A549 (cell line): ENCODE data around the gene GRIP1. TPM values are rescaled to one million over a fixed set of nuclear protein-coding genes. Genes with fewer than 3 reads are reported as not detected.

Experiments
- ATAC-seq, 2 experiments: fragments of 200-7000 bp in 1 of 2; fragments of >200 bp in 1 of 2; cut with Nextera tagmentation in 1 of 2; cut with Tn5 transposase in 1 of 2; 3 replicates each; pipeline versions ENCODE4 v1.8.0 to v1.9.1; 2018 to 2020; ENCODE audit warnings: mild to moderate bottlenecking in 1 of 2, moderate library complexity in 1 of 2
- CTCF ChIA-PET: fragments of 300-600 bp; sonication (Branson Sonifier 250); formaldehyde crosslinking; extraction: SDS; loops from one replicate; lab custom pipeline; 2021; ENCODE audit warnings: antibody characterized with exemption, inconsistent platforms; lab: Yijun Ruan, JAX
- POLR2A ChIA-PET: fragments of 350-600 bp; formaldehyde crosslinking; extraction: SDS; loops from one replicate; lab custom pipeline; 2021; ENCODE audit warnings: antibody characterized with exemption, inconsistent platforms; lab: Yijun Ruan, JAX
- DNase-seq, 2 experiments: peaks; one replicate each; pipeline versions ENCODE4 v3.0.0 to v3.0.0-alpha.2; 2011 to 2016; ENCODE audit warnings: low read depth in 1 of 2, low spot score in 1 of 2
- FAIRE-seq: peaks from 2 replicates; lab custom pipeline; 2011; peaks lifted over from hg19 to GRCh38; lab: Jason Lieb, UNC
- H3K27ac ChIP-seq, 2 experiments: fragments of >200 bp; sonication (Bioruptor Twin); formaldehyde crosslinking; 3 replicates each; pipeline ENCODE4 v1.5.1; 2016 to 2017
- H3K4me1 ChIP-seq: fragments of >200 bp; sonication (Bioruptor Twin); formaldehyde crosslinking; 3 replicates; pipeline ENCODE4 v1.6.1; 2016
- H3K4me2 ChIP-seq: fragments of >200 bp; sonication (Bioruptor Twin); formaldehyde crosslinking; 3 replicates; pipeline ENCODE4 v1.6.1; 2016
- H3K4me3 ChIP-seq: fragments of >200 bp; sonication (Bioruptor Twin); formaldehyde crosslinking; 3 replicates; pipeline ENCODE4 v1.5.1; 2016
- H3K9me3 ChIP-seq: fragments of >200 bp; sonication (Bioruptor Twin); formaldehyde crosslinking; 3 replicates; pipeline ENCODE4 v1.6.1; 2016
- BCL3 ChIP-seq: fragments of >200 bp; sonication (Bioruptor Twin); formaldehyde crosslinking; IDR thresholded peaks from 3 replicates; pipeline ENCODE4 v1.6.1; 2016
- BHLHE40 ChIP-seq: IDR thresholded peaks from 2 replicates; pipeline ENCODE4 v1.6.1; 2012; ENCODE audit warnings: low read depth, low read length, inconsistent platforms
- CBX2 ChIP-seq: fragments of 200-600 bp; sonication (generic); IDR thresholded peaks from 2 replicates; pipeline ENCODE4 v1.6.1; 2016; ENCODE audit warnings: low read depth, mild to moderate bottlenecking, borderline replicate concordance
- CHD2 ChIP-seq: fragments of 150-350 bp; IDR thresholded peaks from 2 replicates; pipeline ENCODE4 v1.6.1; 2014; ENCODE audit warnings: low read length; ENCODE audit not compliant: partially characterized antibody
- CHD4 ChIP-seq: fragments of 200-600 bp; sonication (generic); IDR thresholded peaks from 2 replicates; pipeline ENCODE4 v1.6.1; 2016; ENCODE audit warnings: antibody characterized with exemption, mild to moderate bottlenecking, borderline replicate concordance
- CTCF ChIP-seq: fragments of >200 bp; sonication (Bioruptor Twin); formaldehyde crosslinking; IDR thresholded peaks from 3 replicates; pipeline ENCODE4 v1.5.1; 2016
- EHF ChIP-seq: fragments of 250-450 bp; sonication (Bioruptor Pico); IDR thresholded peaks from 2 replicates; pipeline ENCODE4 v1.5.0; 2020; ENCODE audit warnings: mild to moderate bottlenecking
- ELK1 ChIP-seq: fragments of 150-350 bp; IDR thresholded peaks from 2 replicates; pipeline ENCODE4 v1.6.1; 2014; ENCODE audit warnings: low read depth, mild to moderate bottlenecking, low read length
- EP300 ChIP-seq, 2 experiments: fragments of >200 bp; sonication (Bioruptor Twin); formaldehyde crosslinking; IDR thresholded peaks; 2 replicates in 1 of 2; 3 replicates in 1 of 2; pipeline ENCODE4 v1.6.1; 2016 to 2017
- FOSB ChIP-seq: fragments of 250-450 bp; sonication (Bioruptor Pico); IDR thresholded peaks from 2 replicates; pipeline ENCODE4 v1.5.0; 2020; ENCODE audit warnings: mild to moderate bottlenecking, moderate library complexity
- HMGXB4 ChIP-seq: fragments of 250-450 bp; sonication (Bioruptor Pico); IDR thresholded peaks from 2 replicates; pipeline ENCODE4 v1.5.0; 2021; ENCODE audit warnings: mild to moderate bottlenecking, moderate library complexity, borderline replicate concordance
- HOXB13 ChIP-seq: fragments of 250-450 bp; sonication (Bioruptor Pico); IDR thresholded peaks from 2 replicates; pipeline ENCODE4 v1.5.0; 2020; ENCODE audit warnings: low read depth, mild to moderate bottlenecking, moderate library complexity
- HOXB5 ChIP-seq: fragments of 250-450 bp; sonication (Bioruptor Pico); IDR thresholded peaks from 2 replicates; pipeline ENCODE4 v1.5.0; 2020; ENCODE audit warnings: mild to moderate bottlenecking, moderate library complexity
- JUNB ChIP-seq: fragments of >200 bp; sonication (Bioruptor Twin); formaldehyde crosslinking; IDR thresholded peaks from 2 replicates; pipeline ENCODE4 v1.6.1; 2016
- KDM1A ChIP-seq: fragments of 200-600 bp; sonication (generic); IDR thresholded peaks from 2 replicates; pipeline ENCODE4 v1.6.1; 2016; ENCODE audit warnings: low read depth, mild to moderate bottlenecking
- MAFK ChIP-seq: fragments of 450-650 bp; IDR thresholded peaks from 2 replicates; pipeline ENCODE4 v1.6.1; 2014; ENCODE audit not compliant: partially characterized antibody
- RAD21 ChIP-seq, 2 experiments: fragments of >200 bp in 1 of 2; sonication (Bioruptor Twin) in 1 of 2; formaldehyde crosslinking in 1 of 2; IDR thresholded peaks in 1 of 2; conservative IDR thresholded peaks in 1 of 2; 2 replicates in 1 of 2; 3 replicates in 1 of 2; pipeline ENCODE4 v1.6.1; 2012 to 2018; ENCODE audit warnings: inconsistent platforms in 1 of 2
- RARB ChIP-seq: fragments of 250-450 bp; sonication (Bioruptor Pico); IDR thresholded peaks from 2 replicates; pipeline ENCODE4 v1.8.0; 2021; ENCODE audit warnings: mild to moderate bottlenecking, moderate library complexity
- RCOR1 ChIP-seq: fragments of 150-350 bp; IDR thresholded peaks from 2 replicates; pipeline ENCODE4 v1.6.1; 2014; ENCODE audit warnings: antibody characterized with exemption, low read length, low read depth
- RFX5 ChIP-seq: fragments of 450-650 bp; IDR thresholded peaks from 2 replicates; pipeline ENCODE4 v1.7.1; 2014; ENCODE audit warnings: antibody characterized with exemption, mild to moderate bottlenecking, moderate library complexity
- RNF2 ChIP-seq: fragments of 200-600 bp; sonication (generic); IDR thresholded peaks from 2 replicates; pipeline ENCODE4 v1.6.1; 2016; ENCODE audit warnings: low read depth, mild to moderate bottlenecking, antibody characterized with exemption, moderate library complexity, borderline replicate concordance
- TFCP2L1 ChIP-seq: fragments of 250-450 bp; sonication (Bioruptor Pico); IDR thresholded peaks from 2 replicates; pipeline ENCODE4 v1.5.0; 2021; ENCODE audit warnings: mild to moderate bottlenecking
- USF2 ChIP-seq: fragments of 450-650 bp; IDR thresholded peaks from 2 replicates; pipeline ENCODE4 v1.6.1; 2014; ENCODE audit warnings: antibody characterized with exemption
- ZNF302 ChIP-seq: fragments of 250-450 bp; sonication (Bioruptor Pico); IDR thresholded peaks from 2 replicates; pipeline ENCODE4 v1.9.0; 2021; ENCODE audit warnings: inconsistent platforms, mild to moderate bottlenecking, moderate library complexity
- ZSCAN20 ChIP-seq: fragments of 250-450 bp; sonication (Bioruptor Pico); IDR thresholded peaks from 2 replicates; pipeline ENCODE4 v1.8.0; 2022; ENCODE audit warnings: mild to moderate bottlenecking, moderate library complexity
- WGBS: methylation state at CpG from one replicate; pipeline ENCODE4 v1.1.6; 2017; ENCODE audit errors: missing lambda C conversion rate; 5-methylcytosine and 5-hydroxymethylcytosine counted together
- polyA plus RNA-seq, 4 experiments: library from polyadenylated mRNA; depleted of rRNA in 3 of 4; stranded (reverse); fragments of >200 nt; fragmentation: RNase III in 1 of 4; extraction: RNeasy Plus Mini Kit Qiagen cat#74134 plus additional on column Dnase treatment in 1 of 4; gene quantifications; 2 replicates in 3 of 4; 3 replicates in 1 of 4; pipeline ENCODE4 v1.2.3, GENCODE V29; 2011 to 2017

Gene GRIP1
- polyA plus RNA-seq, 2 of the 4 experiments (the other 2 are of a cell fraction): 4.6 to 5.8 TPM

- no peak for TF ChIP-seq RNF2
- TF ChIP-seq ZSCAN20 (CRISPR knock-in tag): no peak
- no peak for TF ChIP-seq CHD2
- TF ChIP-seq BHLHE40: no peak
- TF ChIP-seq ZNF302: no peak
These were observed 21.0 kb upstream of the GRIP1 start (continued) for GRCh38 chr12:66699738-66700482.

GRCh38 chr12:66698558-66698957 lies 19.7 kb upstream of the GRIP1 start:
- TF ChIP-seq MAFK (no peak), BCL3 (no peak), JUNB (no peak), CHD4 (no peak), EHF (CRISPR knock-in tag) (no peak), TFCP2L1 (CRISPR knock-in tag) (no peak), EP300 (IDR thresholded peaks at IDR 0.05) (no peak), HOXB5 (no peak), HMGXB4 (CRISPR knock-in tag) (no peak), RARB (CRISPR knock-in tag) (no peak), RFX5 (no peak), FOSB (CRISPR knock-in tag) (no peak), USF2 (no peak), HOXB13 (CRISPR knock-in tag) (no peak), KDM1A (no peak), RCOR1 (no peak), RAD21 (conservative IDR thresholded peaks at IDR 0.05 in 1 of 2, IDR thresholded peaks at IDR 0.05 in 1 of 2) (no peak)
- H3K27ac ChIP-seq: no peak overlapping the region
- H3K4me3 ChIP-seq: no peak overlapping the region
- ATAC-seq: no peak
- no peak overlapping the region for H3K4me2 ChIP-seq
- no peaks in the 10 kb centered on the region for H3K9me3 ChIP-seq
- 26% methylated on average over 4 of the region's 4 CpGs for WGBS
- H3K4me1 ChIP-seq: no peaks in the 10 kb centered on the region
- POLR2A ChIA-PET: no interaction called here
- FAIRE-seq: no peak
- no peak for DNase-seq
- CTCF ChIA-PET: interaction anchor here (0.6 to 2.5 kb wide), 3 partner anchors 9 to 162 kb away, joined by 3 to 9 read pairs (median 3); no protein-coding TSS in a partner anchor

GRCh38 chr12:66697404-66697803 lies 18.5 kb upstream of the GRIP1 start:
- no peak for DNase-seq
- Histone ChIP-seq H3K9me3 (no peaks in the 10 kb centered on the region), H3K4me2 (no peak overlapping the region), H3K4me3 (no peak overlapping the region), H3K4me1 (no peaks in the 10 kb centered on the region)
- ChIA-PET CTCF (interaction anchor here (0.8 kb wide), 1 partner anchor 12 kb away, joined by 3 read pairs; no protein-coding TSS in a partner anchor), POLR2A (no interaction called here)
- TF ChIP-seq ELK1 (no peak), CBX2 (no peak), CTCF (no peak)
- TF ChIP-seq, all 56 proteins: peak for 0
- FAIRE-seq: no peak
- WGBS: 11% methylated on average over 3 of the region's 3 CpGs
- ATAC-seq: no peak
- H3K27ac ChIP-seq: no peak overlapping the region
